WTC11 (cell line): ENCODE data around the gene SDK2. TPM values are rescaled to one million over a fixed set of nuclear protein-coding genes. Genes with fewer than 3 reads are reported as not detected.
A peak's percentile ranks its signal among the peaks of the same experiment; 100 is the strongest.

ENCODE experiments used
- ATAC-seq: fragments of 200-7000 bp; cut with Tn5 transposase; 2 replicates; pipeline ENCODE4 v1.10.0; 2021; ENCODE audit warnings: mild to moderate bottlenecking, moderate library complexity
- CTCF ChIA-PET: fragments of 300-600 bp; sonication (Branson Sonifier 250); formaldehyde crosslinking; loops from one replicate; lab custom pipeline; 2021; ENCODE audit warnings: antibody characterized with exemption; lab: Charles Lee
- POLR2A ChIA-PET: fragments of 350-600 bp; sonication (Branson Sonifier 250); formaldehyde crosslinking; loops from one replicate; lab custom pipeline; 2021; ENCODE audit warnings: antibody characterized with exemption; lab: Charles Lee
- DNase-seq: peaks from one replicate; pipeline ENCODE4 v3.0.0; 2021; ENCODE audit warnings: low spot score
- H3K27ac Mint-ChIP-seq: 2 replicates; pipeline ENCODE4 v1.8.0; 2021; ENCODE audit warnings: mixed read lengths
- H3K27me3 Mint-ChIP-seq: 2 replicates; pipeline ENCODE4 v1.8.0; 2021; ENCODE audit warnings: low read depth, mild to moderate bottlenecking, moderate library complexity, mixed read lengths
- H3K36me3 Mint-ChIP-seq: 2 replicates; pipeline ENCODE4 v1.8.0; 2021; ENCODE audit warnings: mixed read lengths
- H3K4me1 Mint-ChIP-seq: 2 replicates; pipeline ENCODE4 v1.8.0; 2022; ENCODE audit warnings: mixed read lengths
- H3K4me3 Mint-ChIP-seq: 2 replicates; pipeline ENCODE4 v1.8.0; 2021; ENCODE audit warnings: mild to moderate bottlenecking, moderate library complexity, mixed read lengths
- H3K9me3 Mint-ChIP-seq: 2 replicates; pipeline ENCODE4 v1.8.0; 2021; ENCODE audit warnings: mixed read lengths
- EMX1 ChIP-seq: fragments of 250-450 bp; sonication (Bioruptor Pico); IDR thresholded peaks from 2 replicates; pipeline ENCODE4 v1.8.0; 2021; ENCODE audit warnings: mild to moderate bottlenecking
- ETV6 ChIP-seq: sonication (generic); formaldehyde crosslinking; IDR thresholded peaks from 2 replicates; pipeline ENCODE4 v1.8.1; 2022; ENCODE audit warnings: mild to moderate bottlenecking, missing genetic modification reagents
- JUN ChIP-seq: sonication (generic); formaldehyde crosslinking; IDR thresholded peaks from 2 replicates; pipeline ENCODE4 v1.8.0; 2023; ENCODE audit warnings: mild to moderate bottlenecking, missing genetic modification reagents
- NR2C2 ChIP-seq: sonication (generic); formaldehyde crosslinking; IDR thresholded peaks from 2 replicates; pipeline ENCODE4 v1.8.0; 2022; ENCODE audit warnings: mild to moderate bottlenecking, missing genetic modification reagents
- TCF7 ChIP-seq: sonication (generic); formaldehyde crosslinking; IDR thresholded peaks from 2 replicates; pipeline ENCODE4 v1.8.0; 2022; ENCODE audit warnings: mild to moderate bottlenecking, low read depth, missing genetic modification reagents, moderate library complexity
- ZNF317 ChIP-seq: sonication (generic); formaldehyde crosslinking; IDR thresholded peaks from 2 replicates; pipeline ENCODE4 v1.8.1; 2023; ENCODE audit warnings: low read depth, mild to moderate bottlenecking, moderate library complexity, missing genetic modification reagents, borderline replicate concordance
- total RNA-seq: library from RNA; stranded (reverse); gene quantifications from 3 replicates; pipeline ENCODE4 v1.2.3, GENCODE V29; 2021
- TF ChIP-seq, protein P1 (sequence below): sonication (generic); formaldehyde crosslinking; IDR thresholded peaks from 2 replicates; pipeline ENCODE4 v1.8.1; 2023; ENCODE audit warnings: mild to moderate bottlenecking, missing genetic modification reagents, borderline replicate concordance
- TF ChIP-seq, protein P2 (sequence below): sonication (generic); formaldehyde crosslinking; IDR thresholded peaks from 2 replicates; pipeline ENCODE4 v1.8.1; 2023; ENCODE audit warnings: mild to moderate bottlenecking, moderate library complexity, missing genetic modification reagents
- TF ChIP-seq, protein P3 (sequence below): fragments of 250-450 bp; sonication (Bioruptor Pico); IDR thresholded peaks from 2 replicates; pipeline ENCODE4 v1.9.0; 2021; ENCODE audit warnings: moderate library complexity, mild to moderate bottlenecking, inconsistent platforms, borderline replicate concordance
- TF ChIP-seq, protein P4 (sequence below): sonication (generic); formaldehyde crosslinking; conservative IDR thresholded peaks from 2 replicates; pipeline ENCODE4 v1.8.1; 2023; ENCODE audit warnings: mild to moderate bottlenecking, low read depth, missing genetic modification reagents, moderate library complexity

Gene SDK2
- total RNA-seq, 1 experiment from 2014 or later, result 14.8 TPM

DNA sequence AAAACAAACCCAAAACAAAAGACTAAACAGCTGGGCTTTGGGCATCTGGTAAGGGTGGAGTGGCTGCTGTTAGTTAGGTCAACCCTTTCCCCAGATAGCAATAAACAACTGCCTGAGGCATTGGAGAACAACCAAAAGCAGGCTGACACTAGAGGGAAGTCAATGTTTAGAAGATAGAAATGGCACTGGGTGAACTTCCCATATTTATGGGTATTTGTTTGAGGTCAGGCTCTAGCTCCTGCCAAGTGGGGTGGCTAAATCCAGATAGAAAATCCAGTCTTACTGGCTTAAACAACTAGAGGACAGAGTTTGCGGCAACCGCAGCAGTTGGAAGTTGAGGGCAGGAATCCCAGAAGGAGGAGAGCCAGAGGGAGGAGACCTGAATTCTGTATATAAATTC, 79.4 kb downstream of the SDK2 start:
- ChIA-PET CTCF (interaction anchor here (0.6 kb wide), 1 partner anchor 82 kb away, joined by 3 read pairs; no protein-coding TSS in a partner anchor), POLR2A (no interaction called here)
- H3K36me3 Mint-ChIP-seq, result no peaks in the 10 kb centered on the region
- no peak overlapping the region for H3K4me3 Mint-ChIP-seq
- TF ChIP-seq EMX1 (no peak), ZNF317 (CRISPR knock-in tag) (no peak)
- ATAC-seq, result no peak
- no peaks in the 10 kb centered on the region for H3K27me3 Mint-ChIP-seq
- DNase-seq, result no peak
- H3K9me3 Mint-ChIP-seq, result no peaks in the 10 kb centered on the region
- peaks cover 83% of the 10 kb centered on the region for H3K4me1 Mint-ChIP-seq
- peak overlapping the region; percentile 76 for H3K27ac Mint-ChIP-seq

DNA sequence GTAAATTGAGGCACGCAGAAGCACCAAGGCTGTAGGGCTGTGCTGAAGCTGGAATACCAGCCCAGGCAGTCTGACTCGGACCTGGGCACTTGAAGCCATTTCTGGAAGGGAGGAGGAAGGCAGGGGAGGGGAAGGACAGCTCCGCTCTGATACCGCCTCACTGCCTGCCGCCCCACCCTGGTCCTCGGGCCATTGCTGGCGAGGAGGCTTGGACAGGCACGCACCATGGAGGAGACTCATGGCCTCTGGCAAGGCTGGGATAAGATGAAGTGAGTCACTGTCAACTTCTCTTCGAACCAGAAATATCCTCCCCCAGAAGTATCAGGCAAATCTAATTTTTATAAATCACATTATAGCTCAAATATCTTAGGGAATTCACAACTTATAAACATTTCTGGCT, 81.3 kb downstream of the SDK2 start:
- Mint-ChIP-seq H3K27ac (0 out of 2 replicates have a peak overlapping the region, but pooled peaks have one; percentile 66), H3K4me3 (no peak overlapping the region), H3K4me1 (peaks cover 79% of the 10 kb centered on the region), H3K9me3 (no peaks in the 10 kb centered on the region), H3K36me3 (no peaks in the 10 kb centered on the region), H3K27me3 (no peaks in the 10 kb centered on the region)
- no peak for TF ChIP-seq TCF7 (CRISPR knock-in tag)
- CTCF ChIA-PET, result interaction anchor here (1.2 to 1.6 kb wide), 2 partner anchors 23 to 84 kb away, joined by 3 to 4 read pairs; no protein-coding TSS in a partner anchor
- POLR2A ChIA-PET, result no interaction called here
- no peak for DNase-seq
- ATAC-seq, result no peak

DNA sequence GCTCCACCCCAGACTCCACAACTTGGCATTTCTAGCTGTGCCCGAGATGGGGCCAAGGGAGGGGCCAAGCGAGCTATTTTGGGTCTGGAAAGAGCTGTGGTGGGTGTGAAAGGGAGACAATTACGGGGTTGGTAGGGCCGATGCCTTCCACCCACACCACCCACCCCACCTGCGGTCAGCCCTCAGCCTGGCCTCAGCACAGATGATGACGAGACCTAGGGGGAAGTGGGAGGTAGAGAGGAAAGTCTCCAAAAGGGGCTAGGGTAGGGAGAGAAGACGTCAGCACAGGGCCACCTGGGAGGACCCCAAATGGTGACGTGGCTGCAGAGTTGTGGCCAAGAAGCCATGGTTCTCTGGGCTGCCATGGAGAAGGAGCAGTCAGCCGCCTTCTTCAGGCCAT, 83.1 kb downstream of the SDK2 start:
- H3K9me3 Mint-ChIP-seq, result no peaks in the 10 kb centered on the region
- H3K4me3 Mint-ChIP-seq, result no peak overlapping the region
- peaks cover 62% of the 10 kb centered on the region for H3K4me1 Mint-ChIP-seq
- no peaks in the 10 kb centered on the region for H3K27me3 Mint-ChIP-seq
- DNase-seq, result no peak
- H3K27ac Mint-ChIP-seq, result no peak overlapping the region
- ChIA-PET CTCF (interaction anchor here (1.0 to 1.9 kb wide), 4 partner anchors 28 to 638 kb away, joined by 3 to 7 read pairs (median 4); no protein-coding TSS in a partner anchor), POLR2A (no interaction called here)
- TF ChIP-seq JUN (no peak), ETV6 (CRISPR knock-in tag) (no peak), NR2C2 (CRISPR knock-in tag) (no peak)
- TF ChIP-seq, protein P1, sequence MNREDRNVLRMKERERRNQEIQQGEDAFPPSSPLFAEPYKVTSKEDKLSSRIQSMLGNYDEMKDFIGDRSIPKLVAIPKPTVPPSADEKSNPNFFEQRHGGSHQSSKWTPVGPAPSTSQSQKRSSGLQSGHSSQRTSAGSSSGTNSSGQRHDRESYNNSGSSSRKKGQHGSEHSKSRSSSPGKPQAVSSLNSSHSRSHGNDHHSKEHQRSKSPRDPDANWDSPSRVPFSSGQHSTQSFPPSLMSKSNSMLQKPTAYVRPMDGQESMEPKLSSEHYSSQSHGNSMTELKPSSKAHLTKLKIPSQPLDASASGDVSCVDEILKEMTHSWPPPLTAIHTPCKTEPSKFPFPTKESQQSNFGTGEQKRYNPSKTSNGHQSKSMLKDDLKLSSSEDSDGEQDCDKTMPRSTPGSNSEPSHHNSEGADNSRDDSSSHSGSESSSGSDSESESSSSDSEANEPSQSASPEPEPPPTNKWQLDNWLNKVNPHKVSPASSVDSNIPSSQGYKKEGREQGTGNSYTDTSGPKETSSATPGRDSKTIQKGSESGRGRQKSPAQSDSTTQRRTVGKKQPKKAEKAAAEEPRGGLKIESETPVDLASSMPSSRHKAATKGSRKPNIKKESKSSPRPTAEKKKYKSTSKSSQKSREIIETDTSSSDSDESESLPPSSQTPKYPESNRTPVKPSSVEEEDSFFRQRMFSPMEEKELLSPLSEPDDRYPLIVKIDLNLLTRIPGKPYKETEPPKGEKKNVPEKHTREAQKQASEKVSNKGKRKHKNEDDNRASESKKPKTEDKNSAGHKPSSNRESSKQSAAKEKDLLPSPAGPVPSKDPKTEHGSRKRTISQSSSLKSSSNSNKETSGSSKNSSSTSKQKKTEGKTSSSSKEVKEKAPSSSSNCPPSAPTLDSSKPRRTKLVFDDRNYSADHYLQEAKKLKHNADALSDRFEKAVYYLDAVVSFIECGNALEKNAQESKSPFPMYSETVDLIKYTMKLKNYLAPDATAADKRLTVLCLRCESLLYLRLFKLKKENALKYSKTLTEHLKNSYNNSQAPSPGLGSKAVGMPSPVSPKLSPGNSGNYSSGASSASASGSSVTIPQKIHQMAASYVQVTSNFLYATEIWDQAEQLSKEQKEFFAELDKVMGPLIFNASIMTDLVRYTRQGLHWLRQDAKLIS, result no peak
- TF ChIP-seq, protein P2, sequence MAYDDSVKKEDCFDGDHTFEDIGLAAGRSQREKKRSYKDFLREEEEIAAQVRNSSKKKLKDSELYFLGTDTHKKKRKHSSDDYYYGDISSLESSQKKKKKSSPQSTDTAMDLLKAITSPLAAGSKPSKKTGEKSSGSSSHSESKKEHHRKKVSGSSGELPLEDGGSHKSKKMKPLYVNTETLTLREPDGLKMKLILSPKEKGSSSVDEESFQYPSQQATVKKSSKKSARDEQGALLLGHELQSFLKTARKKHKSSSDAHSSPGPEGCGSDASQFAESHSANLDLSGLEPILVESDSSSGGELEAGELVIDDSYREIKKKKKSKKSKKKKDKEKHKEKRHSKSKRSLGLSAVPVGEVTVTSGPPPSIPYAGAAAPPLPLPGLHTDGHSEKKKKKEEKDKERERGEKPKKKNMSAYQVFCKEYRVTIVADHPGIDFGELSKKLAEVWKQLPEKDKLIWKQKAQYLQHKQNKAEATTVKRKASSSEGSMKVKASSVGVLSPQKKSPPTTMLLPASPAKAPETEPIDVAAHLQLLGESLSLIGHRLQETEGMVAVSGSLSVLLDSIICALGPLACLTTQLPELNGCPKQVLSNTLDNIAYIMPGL (CRISPR knock-in tag), result no peak
- TF ChIP-seq, protein P3, sequence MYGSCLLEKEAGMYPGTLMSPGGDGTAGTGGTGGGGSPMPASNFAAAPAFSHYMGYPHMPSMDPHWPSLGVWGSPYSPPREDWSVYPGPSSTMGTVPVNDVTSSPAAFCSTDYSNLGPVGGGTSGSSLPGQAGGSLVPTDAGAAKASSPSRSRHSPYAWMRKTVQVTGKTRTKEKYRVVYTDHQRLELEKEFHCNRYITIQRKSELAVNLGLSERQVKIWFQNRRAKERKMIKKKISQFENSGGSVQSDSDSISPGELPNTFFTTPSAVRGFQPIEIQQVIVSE (CRISPR knock-in tag), result no peak
- TF ChIP-seq, protein P4, sequence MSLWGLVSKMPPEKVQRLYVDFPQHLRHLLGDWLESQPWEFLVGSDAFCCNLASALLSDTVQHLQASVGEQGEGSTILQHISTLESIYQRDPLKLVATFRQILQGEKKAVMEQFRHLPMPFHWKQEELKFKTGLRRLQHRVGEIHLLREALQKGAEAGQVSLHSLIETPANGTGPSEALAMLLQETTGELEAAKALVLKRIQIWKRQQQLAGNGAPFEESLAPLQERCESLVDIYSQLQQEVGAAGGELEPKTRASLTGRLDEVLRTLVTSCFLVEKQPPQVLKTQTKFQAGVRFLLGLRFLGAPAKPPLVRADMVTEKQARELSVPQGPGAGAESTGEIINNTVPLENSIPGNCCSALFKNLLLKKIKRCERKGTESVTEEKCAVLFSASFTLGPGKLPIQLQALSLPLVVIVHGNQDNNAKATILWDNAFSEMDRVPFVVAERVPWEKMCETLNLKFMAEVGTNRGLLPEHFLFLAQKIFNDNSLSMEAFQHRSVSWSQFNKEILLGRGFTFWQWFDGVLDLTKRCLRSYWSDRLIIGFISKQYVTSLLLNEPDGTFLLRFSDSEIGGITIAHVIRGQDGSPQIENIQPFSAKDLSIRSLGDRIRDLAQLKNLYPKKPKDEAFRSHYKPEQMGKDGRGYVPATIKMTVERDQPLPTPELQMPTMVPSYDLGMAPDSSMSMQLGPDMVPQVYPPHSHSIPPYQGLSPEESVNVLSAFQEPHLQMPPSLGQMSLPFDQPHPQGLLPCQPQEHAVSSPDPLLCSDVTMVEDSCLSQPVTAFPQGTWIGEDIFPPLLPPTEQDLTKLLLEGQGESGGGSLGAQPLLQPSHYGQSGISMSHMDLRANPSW (CRISPR knock-in tag), result no peak
- H3K36me3 Mint-ChIP-seq, result no peaks in the 10 kb centered on the region
- no peak for ATAC-seq
